Liver (tissue), 9 donors: ENCODE data around the gene LMBRD2. TPM values are rescaled to one million over a fixed set of nuclear protein-coding genes. Genes with fewer than 3 reads are reported as not detected.

Experiments used
- DNase-seq: peaks from one replicate; pipeline ENCODE4 v3.0.0-alpha.2; 2017; ENCODE audit warnings: low spot score
- H3K27ac ChIP-seq, 2 donors: one replicate each; pipeline ENCODE4 v1.7.0; 2013; ENCODE audit warnings: inconsistent platforms in 2 of 2, low read length in 2 of 2, control low read depth in 1 of 2, low read depth in 1 of 2, mild to moderate bottlenecking in 1 of 2
- H3K27me3 ChIP-seq, 4 donors: one replicate each; pipeline versions ENCODE4 v1.6.1 to v1.7.0; 2013; ENCODE audit warnings: low read length in 3 of 4, inconsistent platforms in 1 of 4, mild to moderate bottlenecking in 1 of 4, moderate library complexity in 1 of 4; ENCODE audit not compliant: control insufficient read depth in 4 of 4, insufficient read depth in 4 of 4
- H3K36me3 ChIP-seq, 4 donors: one replicate each; pipeline versions ENCODE4 v1.6.1 to v1.7.0; 2013; ENCODE audit warnings: low read length in 3 of 4, mild to moderate bottlenecking in 3 of 4, low read depth in 1 of 4, moderate library complexity in 1 of 4; ENCODE audit not compliant: control insufficient read depth in 4 of 4, insufficient read depth in 3 of 4
- H3K4me1 ChIP-seq, 4 donors: one replicate each; pipeline versions ENCODE4 v1.6.1 to v1.7.0; 2013; ENCODE audit warnings: low read length in 3 of 4, mild to moderate bottlenecking in 3 of 4, moderate library complexity in 1 of 4; ENCODE audit not compliant: control insufficient read depth in 4 of 4, insufficient read depth in 4 of 4
- H3K4me3 ChIP-seq, 3 donors: one replicate each; pipeline versions ENCODE4 v1.6.1 to v1.7.0; 2013; ENCODE audit warnings: low read length in 3 of 3, control low read depth in 1 of 3, low read depth in 1 of 3, mild to moderate bottlenecking in 1 of 3
- H3K9ac ChIP-seq, 2 donors: one replicate each; pipeline ENCODE4 v1.7.0; 2013; ENCODE audit warnings: low read length in 2 of 2, mild to moderate bottlenecking in 2 of 2, moderate library complexity in 2 of 2, control low read depth in 1 of 2, low read depth in 1 of 2
- H3K9me3 ChIP-seq, 4 donors: one replicate each; pipeline versions ENCODE4 v1.6.1 to v1.7.0; 2013; ENCODE audit warnings: low read length in 3 of 4; ENCODE audit not compliant: control insufficient read depth in 4 of 4
- EGR1 ChIP-seq, 2 donors: IDR thresholded peaks; 2 replicates each; pipeline ENCODE4 v1.6.1; 2016 to 2018; ENCODE audit warnings: antibody characterized with exemption in 2 of 2, low read depth in 2 of 2
- FOXA1 ChIP-seq: IDR thresholded peaks from 2 replicates; pipeline ENCODE4 v1.6.1; 2016; ENCODE audit warnings: antibody characterized with exemption
- GABPA ChIP-seq, 2 donors: IDR thresholded peaks in 1 of 2; conservative IDR thresholded peaks in 1 of 2; 2 replicates each; pipeline ENCODE4 v1.6.1; 2016; ENCODE audit warnings: antibody characterized with exemption in 2 of 2, mild to moderate bottlenecking in 1 of 2, moderate library complexity in 1 of 2
- HNF4A ChIP-seq, 2 donors: conservative IDR thresholded peaks; 2 replicates each; pipeline ENCODE4 v1.6.1; 2016; ENCODE audit warnings: antibody characterized with exemption in 2 of 2, mild to moderate bottlenecking in 2 of 2
- HNF4G ChIP-seq: IDR thresholded peaks from 2 replicates; pipeline ENCODE4 v1.6.1; 2016; ENCODE audit warnings: antibody characterized with exemption
- JUND ChIP-seq, 2 donors: IDR thresholded peaks; 2 replicates each; pipeline ENCODE4 v1.6.1; 2016; ENCODE audit warnings: antibody characterized with exemption in 2 of 2
- MAX ChIP-seq: IDR thresholded peaks from 2 replicates; pipeline ENCODE4 v1.6.1; 2016; ENCODE audit warnings: antibody characterized with exemption
- NR2F2 ChIP-seq: IDR thresholded peaks from 2 replicates; pipeline ENCODE4 v1.6.1; 2016; ENCODE audit warnings: antibody characterized with exemption
- RAD21 ChIP-seq, 2 donors: IDR thresholded peaks; 2 replicates each; pipeline ENCODE4 v1.6.1; 2016; ENCODE audit warnings: antibody characterized with exemption in 2 of 2, mild to moderate bottlenecking in 2 of 2
- REST ChIP-seq: IDR thresholded peaks from 2 replicates; pipeline ENCODE4 v1.6.1; 2016; ENCODE audit warnings: antibody characterized with exemption, mild to moderate bottlenecking
- RXRA ChIP-seq, 2 donors: IDR thresholded peaks; 2 replicates each; pipeline ENCODE4 v1.6.1; 2017 to 2018; ENCODE audit warnings: antibody characterized with exemption in 2 of 2, mild to moderate bottlenecking in 1 of 2
- TAF1 ChIP-seq: conservative IDR thresholded peaks from 2 replicates; pipeline ENCODE4 v1.6.1; 2016; ENCODE audit warnings: antibody characterized with exemption, mild to moderate bottlenecking
- YY1 ChIP-seq: IDR thresholded peaks from 2 replicates; pipeline ENCODE4 v1.6.1; 2016; ENCODE audit warnings: antibody characterized with exemption, mild to moderate bottlenecking
- ZBTB33 ChIP-seq: IDR thresholded peaks from 2 replicates; pipeline ENCODE4 v1.6.1; 2016; ENCODE audit warnings: antibody characterized with exemption
- WGBS: extraction: QIAGEN DNeasy Blood & Tissue Kit; methylation state at CpG from one replicate; pipeline ENCODE4 v1.1.7; 2013; 5-methylcytosine and 5-hydroxymethylcytosine counted together
- polyA plus RNA-seq, 2 donors: library from polyadenylated mRNA; stranded (reverse) in 1 of 2; unstranded in 1 of 2; fragments of 200-250 nt in 1 of 2; fragments of >200 nt in 1 of 2; fragmentation: Nextera tagmentation in 1 of 2; extraction: Ambion mirVana in 1 of 2; gene quantifications; one replicate each; pipeline versions ENCODE4 v1.2.1 to v1.2.3, GENCODE V29; 2013 to 2015
- total RNA-seq, 2 donors: library from RNA; depleted of rRNA; stranded (reverse); fragments of >200 nt; gene quantifications; one replicate each; pipeline ENCODE4 v1.2.3, GENCODE V29; 2014
- TF ChIP-seq, protein P1 (sequence below): fragments of 150-350 bp; IDR thresholded peaks from 2 replicates; pipeline ENCODE4 v1.5.1; 2017; ENCODE audit warnings: improper control_type of control experiment, low read depth, low read length; ENCODE audit not compliant: missing input control
- donor health status: healthy.
- donor health status: healthy.
- donor health status: healthy.
- donor health status: healthy.
- donor health status: healthy.

LMBRD2 gene
- total and polyA plus RNA-seq, 4 donors = 3.8 to 20.5 (median 9.2) TPM

DNA sequence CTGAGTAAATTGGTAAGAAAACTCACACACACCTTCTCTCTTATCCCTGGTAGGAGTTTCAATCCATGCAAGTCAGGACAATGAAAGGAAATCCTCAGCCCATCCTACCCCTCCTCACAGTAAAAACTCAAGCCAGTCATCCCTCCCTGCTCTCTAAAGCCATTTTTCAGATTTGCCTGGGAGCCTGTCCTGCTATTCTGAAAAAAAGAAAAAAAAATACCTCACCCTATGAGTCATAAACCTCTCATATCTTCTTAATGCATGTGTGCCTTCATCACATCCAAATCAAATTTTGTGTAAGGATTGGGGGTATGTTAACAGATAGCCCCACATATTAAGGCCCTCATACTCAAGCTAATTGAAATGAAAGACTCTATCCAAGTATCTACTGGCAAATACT, 99.1 kb downstream of the LMBRD2 start:
- DNase-seq = no peak
- Histone ChIP-seq H3K4me1 (peaks cover 0 to 6% (median under 1%) of the 10 kb centered on the region in 4 donors), H3K36me3 (no peaks in the 10 kb centered on the region), H3K27me3 (no peaks in the 10 kb centered on the region), H3K27ac (no peak overlapping the region), H3K9ac (no peak overlapping the region), H3K9me3 (no peaks in the 10 kb centered on the region), H3K4me3 (no peak overlapping the region)
- no peak for TF ChIP-seq EGR1 (IDR thresholded peaks at IDR 0.05; ENCODE audit: low read depth in 2 of 2)
- no peak for TF ChIP-seq RXRA (IDR thresholded peaks at IDR 0.05)
- TF ChIP-seq GABPA (IDR thresholded peaks at IDR 0.05 in 1 of 2, conservative IDR thresholded peaks at IDR 0.05 in 1 of 2) = no peak
- TF ChIP-seq NR2F2 = no peak
- no peak for TF ChIP-seq FOXA1
- TF ChIP-seq TAF1 = no peak
- no peak for TF ChIP-seq REST
- TF ChIP-seq ZBTB33 = no peak
- TF ChIP-seq, protein P1, sequence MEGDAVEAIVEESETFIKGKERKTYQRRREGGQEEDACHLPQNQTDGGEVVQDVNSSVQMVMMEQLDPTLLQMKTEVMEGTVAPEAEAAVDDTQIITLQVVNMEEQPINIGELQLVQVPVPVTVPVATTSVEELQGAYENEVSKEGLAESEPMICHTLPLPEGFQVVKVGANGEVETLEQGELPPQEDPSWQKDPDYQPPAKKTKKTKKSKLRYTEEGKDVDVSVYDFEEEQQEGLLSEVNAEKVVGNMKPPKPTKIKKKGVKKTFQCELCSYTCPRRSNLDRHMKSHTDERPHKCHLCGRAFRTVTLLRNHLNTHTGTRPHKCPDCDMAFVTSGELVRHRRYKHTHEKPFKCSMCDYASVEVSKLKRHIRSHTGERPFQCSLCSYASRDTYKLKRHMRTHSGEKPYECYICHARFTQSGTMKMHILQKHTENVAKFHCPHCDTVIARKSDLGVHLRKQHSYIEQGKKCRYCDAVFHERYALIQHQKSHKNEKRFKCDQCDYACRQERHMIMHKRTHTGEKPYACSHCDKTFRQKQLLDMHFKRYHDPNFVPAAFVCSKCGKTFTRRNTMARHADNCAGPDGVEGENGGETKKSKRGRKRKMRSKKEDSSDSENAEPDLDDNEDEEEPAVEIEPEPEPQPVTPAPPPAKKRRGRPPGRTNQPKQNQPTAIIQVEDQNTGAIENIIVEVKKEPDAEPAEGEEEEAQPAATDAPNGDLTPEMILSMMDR = no peak
- no peak for TF ChIP-seq YY1
- no peak for TF ChIP-seq MAX
- no peak for TF ChIP-seq RAD21 (IDR thresholded peaks at IDR 0.05)

DNA sequence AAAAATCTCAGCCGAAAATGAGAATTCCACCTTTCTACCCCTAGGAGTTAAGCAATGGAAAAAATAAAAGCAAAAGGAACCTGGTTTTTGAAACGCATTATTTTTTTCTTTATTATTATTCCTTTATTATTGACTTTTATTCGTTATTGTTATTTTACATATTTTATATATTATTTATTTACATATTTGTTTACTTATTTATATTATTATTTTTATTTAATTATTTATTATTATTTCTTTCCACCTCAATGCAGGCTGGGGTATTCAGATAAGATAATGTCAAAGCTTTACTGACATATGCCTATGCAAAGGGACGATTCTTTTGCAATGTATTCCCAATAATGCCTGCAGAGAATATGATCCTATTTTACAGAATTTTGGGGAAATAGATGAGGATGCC, 101.7 kb downstream of the LMBRD2 start:
- TF ChIP-seq HNF4G (no peak), HNF4A (conservative IDR thresholded peaks at IDR 0.05) (no peak), FOXA1 (no peak), EGR1 (IDR thresholded peaks at IDR 0.05; ENCODE audit: low read depth in 2 of 2) (no peak), YY1 (no peak), TAF1 (no peak), JUND (IDR thresholded peaks at IDR 0.05) (no peak), ZBTB33 (no peak), GABPA (IDR thresholded peaks at IDR 0.05 in 1 of 2, conservative IDR thresholded peaks at IDR 0.05 in 1 of 2) (no peak)
- H3K4me3 ChIP-seq = no peak overlapping the region
- WGBS = 83% methylated on average over 4 of the region's 4 CpGs
- H3K9me3 ChIP-seq = no peaks in the 10 kb centered on the region
- no peaks in the 10 kb centered on the region for H3K4me1 ChIP-seq
- H3K27me3 ChIP-seq = no peaks in the 10 kb centered on the region
- H3K9ac ChIP-seq = no peak overlapping the region
- H3K27ac ChIP-seq = no peak overlapping the region
- H3K36me3 ChIP-seq = no peaks in the 10 kb centered on the region
- no peak for DNase-seq
